SK-N-SH treated with all-trans-retinoic acid at 6 μM for 48 hours (cell line): ENCODE results near the gene RAB3A.

Experiments used
- ATAC-seq: fragments of 200-7000 bp; cut with Tn5 transposase; 3 replicates; pipeline ENCODE4 v1.9.1; 2020; ENCODE audit warnings: mild to moderate bottlenecking, moderate library complexity
- ARNTL ChIP-seq: fragments of 450-650 bp; formaldehyde crosslinking; IDR thresholded peaks from 2 replicates; pipeline ENCODE4 v1.5.0; 2020; ENCODE audit warnings: low read depth, mild to moderate bottlenecking, moderate library complexity, borderline replicate concordance
- BACH2 ChIP-seq: fragments of 250-450 bp; sonication (Bioruptor Pico); IDR thresholded peaks from 2 replicates; pipeline ENCODE4 v1.9.0; 2021; ENCODE audit warnings: mild to moderate bottlenecking, borderline replicate concordance
- CREB5 ChIP-seq: fragments of 250-450 bp; sonication (Bioruptor Pico); IDR thresholded peaks from 2 replicates; pipeline ENCODE4 v1.5.1; 2020; ENCODE audit warnings: low read depth, mild to moderate bottlenecking, moderate library complexity
- CSDC2 ChIP-seq: fragments of 250-450 bp; sonication (Bioruptor Pico); IDR thresholded peaks from 2 replicates; pipeline ENCODE4 v1.5.0; 2020; ENCODE audit warnings: mild to moderate bottlenecking, moderate library complexity
- CSRNP3 ChIP-seq: fragments of 250-450 bp; sonication (Bioruptor Pico); IDR thresholded peaks from 2 replicates; pipeline ENCODE4 v1.5.1; 2021; ENCODE audit warnings: mild to moderate bottlenecking, moderate library complexity
- ESRRG ChIP-seq: fragments of 250-450 bp; sonication (Bioruptor Pico); IDR thresholded peaks from 2 replicates; pipeline ENCODE4 v1.6.1; 2021; ENCODE audit warnings: mild to moderate bottlenecking
- GLIS3 ChIP-seq: fragments of 250-450 bp; sonication (Bioruptor Pico); IDR thresholded peaks from 2 replicates; pipeline ENCODE4 v1.5.0; 2020; ENCODE audit warnings: mild to moderate bottlenecking, moderate library complexity
- ISL1 ChIP-seq: fragments of 250-450 bp; sonication (Bioruptor Pico); IDR thresholded peaks from 2 replicates; pipeline ENCODE4 v2.1.2; 2022; ENCODE audit warnings: mild to moderate bottlenecking, moderate library complexity
- OSR1 ChIP-seq: fragments of 250-450 bp; sonication (Bioruptor Pico); IDR thresholded peaks from 2 replicates; pipeline ENCODE4 v1.8.0; 2022; ENCODE audit warnings: moderate library complexity, mild to moderate bottlenecking, inconsistent platforms
- PATZ1 ChIP-seq: fragments of 250-450 bp; sonication (Bioruptor Pico); IDR thresholded peaks from 2 replicates; pipeline ENCODE4 v1.8.0; 2020; ENCODE audit warnings: mild to moderate bottlenecking, moderate library complexity, borderline replicate concordance
- POU6F1 ChIP-seq: fragments of 250-450 bp; sonication (Bioruptor Pico); IDR thresholded peaks from 2 replicates; pipeline ENCODE4 v1.8.0; 2021; ENCODE audit warnings: low read depth, mild to moderate bottlenecking, moderate library complexity, borderline replicate concordance
- PPARA ChIP-seq: fragments of 250-450 bp; sonication (Bioruptor Pico); IDR thresholded peaks from 2 replicates; pipeline ENCODE4 v1.5.0; 2020; ENCODE audit warnings: mild to moderate bottlenecking, borderline replicate concordance
- RARB ChIP-seq: fragments of 250-450 bp; sonication (Bioruptor Pico); IDR thresholded peaks from 2 replicates; pipeline ENCODE4 v1.8.0; 2021; ENCODE audit warnings: mild to moderate bottlenecking, moderate library complexity
- SNAI2 ChIP-seq: fragments of 250-450 bp; sonication (Bioruptor Pico); IDR thresholded peaks from 2 replicates; pipeline ENCODE4 v1.5.0; 2020; ENCODE audit warnings: mild to moderate bottlenecking, moderate library complexity
- TCF4 ChIP-seq: fragments of 250-450 bp; sonication (Bioruptor Pico); IDR thresholded peaks from 2 replicates; pipeline ENCODE4 v1.8.0; 2021; ENCODE audit warnings: mild to moderate bottlenecking, moderate library complexity, borderline replicate concordance
- TSHZ2 ChIP-seq: fragments of 250-450 bp; sonication (Bioruptor Pico); IDR thresholded peaks from 2 replicates; pipeline ENCODE4 v1.5.0; 2020; ENCODE audit warnings: mild to moderate bottlenecking, moderate library complexity
- ZC3H10 ChIP-seq: fragments of 250-450 bp; sonication (Bioruptor Pico); IDR thresholded peaks from 2 replicates; pipeline ENCODE4 v1.5.1; 2021; ENCODE audit warnings: mild to moderate bottlenecking, moderate library complexity
- ZFP3 ChIP-seq: fragments of 250-450 bp; sonication (Bioruptor Pico); IDR thresholded peaks from 2 replicates; pipeline ENCODE4 v1.5.0; 2020; ENCODE audit warnings: mild to moderate bottlenecking, moderate library complexity
- ZNF565 ChIP-seq: fragments of 450-650 bp; formaldehyde crosslinking; conservative IDR thresholded peaks from 2 replicates; pipeline ENCODE4 v1.5.0; 2020; ENCODE audit warnings: low read depth, mild to moderate bottlenecking, moderate library complexity
- ZNF70 ChIP-seq: fragments of 450-650 bp; formaldehyde crosslinking; IDR thresholded peaks from 2 replicates; pipeline ENCODE4 v1.5.0; 2020; ENCODE audit warnings: mild to moderate bottlenecking, moderate library complexity
- ZNF8 ChIP-seq: fragments of 450-650 bp; formaldehyde crosslinking; IDR thresholded peaks from 2 replicates; pipeline ENCODE4 v1.5.0; 2020; ENCODE audit warnings: mild to moderate bottlenecking, moderate library complexity

The RAB3A gene

GRCh38 chr19:18161636-18162002 is 42.2 kb downstream of the RAB3A start (continued):
- TF ChIP-seq PATZ1 (CRISPR knock-in tag): no peak
- no peak for TF ChIP-seq OSR1
- no peak for TF ChIP-seq PPARA (CRISPR knock-in tag)

- ATAC-seq: peak; percentile 67
Observed at GRCh38 chr19:18160971-18161635, 42.7 kb downstream of the RAB3A start.

GRCh38 chr19:18160493-18160970 is 43.3 kb downstream of the RAB3A start:
- TF ChIP-seq TSHZ2 (CRISPR knock-in tag) (no peak), ISL1 (CRISPR knock-in tag) (no peak), RARB (CRISPR knock-in tag) (no peak), ZC3H10 (CRISPR knock-in tag) (no peak), ZFP3 (CRISPR knock-in tag) (no peak), PPARA (CRISPR knock-in tag) (no peak), TCF4 (CRISPR knock-in tag) (no peak)
- ATAC-seq: peak; percentile 2; the same call in 2 of the 3 replicates

More at GRCh38 chr19:18160971-18161635, 42.7 kb downstream of the RAB3A start:
- TF ChIP-seq ZNF70 (CRISPR knock-in tag) (no peak), ZC3H10 (CRISPR knock-in tag) (no peak), ZNF8 (CRISPR knock-in tag) (no peak), ZNF565 (no peak), BACH2 (CRISPR knock-in tag) (no peak), TCF4 (CRISPR knock-in tag) (no peak), ARNTL (CRISPR knock-in tag) (no peak), ISL1 (CRISPR knock-in tag) (no peak), OSR1 (no peak), CSDC2 (no peak), ESRRG (CRISPR knock-in tag) (no peak), CREB5 (no peak), POU6F1 (CRISPR knock-in tag) (no peak)

- no peak for ATAC-seq
- TF ChIP-seq RARB (CRISPR knock-in tag): no peak
- no peak for TF ChIP-seq GLIS3 (CRISPR knock-in tag)
- TF ChIP-seq PPARA (CRISPR knock-in tag): no peak
- TF ChIP-seq CSRNP3 (CRISPR knock-in tag): no peak
- no peak for TF ChIP-seq ZNF70 (CRISPR knock-in tag)
- TF ChIP-seq BACH2 (CRISPR knock-in tag): no peak
- TF ChIP-seq TSHZ2 (CRISPR knock-in tag): no peak
- no peak for TF ChIP-seq ZNF565
- no peak for TF ChIP-seq ESRRG (CRISPR knock-in tag)
- TF ChIP-seq OSR1: no peak
- TF ChIP-seq ZNF8 (CRISPR knock-in tag): no peak
- no peak for TF ChIP-seq SNAI2
- no peak for TF ChIP-seq ZC3H10 (CRISPR knock-in tag)
- TF ChIP-seq POU6F1 (CRISPR knock-in tag): no peak
Observed at GRCh38 chr19:18159810-18160209, 44.0 kb downstream of the RAB3A start.
